Transverse colon (tissue), 4 donors: ENCODE results near the gene CIAO3. TPM values are rescaled to one million over a fixed set of nuclear protein-coding genes. Genes with fewer than 3 reads are reported as not detected.

Source experiments
- DNase-seq: peaks from one replicate; pipeline ENCODE4 v3.0.0-alpha.2; 2019
- H3K27ac ChIP-seq, 4 donors: fragments of 200-600 bp; sonication (generic); 2 replicates each; pipeline ENCODE4 v1.5.1; 2016 to 2018; ENCODE audit warnings: inconsistent platforms in 4 of 4
- H3K27me3 ChIP-seq: fragments of 200-600 bp; sonication (generic); 2 replicates; pipeline ENCODE4 v1.5.1; 2017; ENCODE audit warnings: inconsistent platforms
- H3K36me3 ChIP-seq, 4 donors: fragments of 200-600 bp; sonication (generic); 2 replicates each; pipeline ENCODE4 v1.5.1; 2017 to 2019; ENCODE audit warnings: inconsistent platforms in 4 of 4
- H3K4me1 ChIP-seq, 4 donors: fragments of 200-600 bp; sonication (generic); 2 replicates each; pipeline ENCODE4 v1.5.1; 2017 to 2020; ENCODE audit warnings: inconsistent platforms in 4 of 4
- H3K4me3 ChIP-seq, 4 donors: fragments of 200-600 bp; sonication (generic); 1 replicate in 1 of 4; 2 replicates in 3 of 4; pipeline versions ENCODE4 v1.5.1 to v1.6.1; 2017 to 2019; ENCODE audit warnings: inconsistent platforms in 4 of 4
- H3K9me3 ChIP-seq, 2 donors: fragments of 200-600 bp; sonication (generic); 2 replicates each; pipeline ENCODE4 v1.5.1; 2017 to 2019; ENCODE audit warnings: inconsistent platforms in 2 of 2
- EP300 ChIP-seq: sonication (generic); formaldehyde crosslinking; IDR thresholded peaks from one replicate; pipeline ENCODE4 v1.6.1; 2017; ENCODE audit warnings: antibody characterized with exemption, low read depth
- POLR2A ChIP-seq: fragments of 450-650 bp; IDR thresholded peaks from one replicate; pipeline ENCODE4 v1.6.1; 2016; ENCODE audit warnings: antibody characterized with exemption, mild to moderate bottlenecking, moderate library complexity
- POLR2AphosphoS5 ChIP-seq, 3 donors: sonication (generic); formaldehyde crosslinking; IDR thresholded peaks; one replicate each; pipeline ENCODE4 v1.6.1; 2016; ENCODE audit warnings: antibody characterized with exemption in 3 of 3
- WGBS, 2 donors: methylation state at CpG; one replicate each; pipeline ENCODE4 v1.1.5; 2018; ENCODE audit warnings: low coverage in 1 of 2; 5-methylcytosine and 5-hydroxymethylcytosine counted together
- in situ Hi-C, 4 donors: fragments of 200-750 bp; cut with MboI; loops; one replicate each; pipeline versions ENCODE4 v1.15.0 to v1.15.1; 2017; ENCODE audit warnings: low sequenced_read_pairs in 3 of 4, low pct_ligation_motif_present in 1 of 4, low pct_unique_long_range_greater_than_20kb in 1 of 4
- intact Hi-C: fragments of 100-400 bp; cut with DNase I; formaldehyde crosslinking; loops from one replicate; pipeline ENCODE4 v1.15.1; 2023; ENCODE audit warnings: low total_unique reads
- total RNA-seq, 4 donors: library from RNA; depleted of rRNA; stranded (reverse); fragments of >200 nt; gene quantifications; one replicate each; pipeline ENCODE4 v1.1.0, GENCODE V29; 2016
- TF ChIP-seq, protein P1 (sequence below), 5 experiments: fragments of 200-600 bp in 3 of 5; fragments of 450-650 bp in 2 of 5; sonication (generic) in 3 of 5; IDR thresholded peaks; 1 replicate in 2 of 5; 2 replicates in 3 of 5; pipeline ENCODE4 v1.5.1; 2016 to 2017; ENCODE audit warnings: antibody characterized with exemption in 5 of 5, inconsistent platforms in 3 of 5, mild to moderate bottlenecking in 2 of 5, moderate library complexity in 1 of 5

CIAO3 gene
- total RNA-seq, 4 donors from 2014 or later = 59.1 to 346 (median 102) TPM

DNA sequence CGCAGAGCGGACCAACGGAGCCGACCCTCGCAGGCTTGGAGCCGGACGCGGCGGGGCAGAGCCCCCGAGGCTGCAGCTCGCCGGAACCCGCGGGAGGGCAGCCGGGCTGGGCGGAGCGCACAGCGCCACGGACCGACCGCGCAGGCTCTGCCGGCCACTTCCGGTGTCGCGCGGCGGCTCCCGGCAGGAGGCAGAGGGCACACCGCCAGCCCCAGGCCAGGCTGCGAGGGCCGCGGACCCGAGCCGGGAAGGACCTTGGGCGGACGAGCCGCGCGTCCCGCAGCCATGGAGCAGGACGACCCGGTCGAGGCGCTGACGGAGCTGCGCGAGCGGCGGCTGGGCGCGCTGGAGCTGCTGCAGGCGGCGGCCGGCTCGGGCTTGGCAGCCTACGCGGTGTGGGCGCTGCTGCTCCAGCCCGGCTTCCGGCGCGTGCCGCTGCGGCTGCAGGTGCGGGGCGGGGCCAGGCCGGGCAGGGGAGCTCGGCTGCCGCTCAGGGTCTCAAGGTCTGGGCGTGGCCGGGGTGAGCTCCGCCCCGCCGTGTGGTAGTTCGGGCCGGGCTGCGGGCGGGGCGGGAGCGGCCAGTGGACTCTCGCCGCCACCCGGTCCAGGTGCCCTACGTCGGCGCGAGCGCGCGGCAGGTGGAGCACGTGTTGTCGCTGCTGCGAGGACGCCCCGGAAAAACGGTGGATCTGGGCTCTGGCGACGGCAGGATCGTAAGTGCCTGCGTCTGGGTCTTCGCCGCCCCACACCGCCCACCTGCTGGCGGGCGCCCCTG is 19.6 kb downstream of the CIAO3 start, which contains the start of gene ANTKMT:
Gene ANTKMT (plus strand): TSS at position 157 of the 775 bp plus-strand sequence. CDS start 129 bp downstream, at position 286.
- no peaks in the 10 kb centered on the region for H3K9me3 ChIP-seq
- peaks cover 31% of the 10 kb centered on the region for H3K27me3 ChIP-seq
- 23% methylated on average over 36 of the region's 106 CpGs; no CpG with 5 or more reads in 1 of the 2 donors for WGBS, 2 donors
- intact Hi-C loops = no loop called here
- peak within 1 kb of the TSS; percentile 90 to 94 (median 93) for H3K27ac ChIP-seq
- in situ Hi-C loops = no loop called here
- peak within 1 kb of the TSS; percentile 37 to 83 (median 68) for H3K4me3 ChIP-seq
- peak; percentile 91 for DNase-seq
- no peaks in the 10 kb centered on the region for H3K36me3 ChIP-seq
- H3K4me1 ChIP-seq = peaks cover 26 to 47% (median 42%) of the 10 kb centered on the region in 4 donors
- TF ChIP-seq POLR2AphosphoS5 (IDR thresholded peaks at IDR 0.05) (peak; percentile 24 to 86 (median 75)), POLR2A (no peak)
- TF ChIP-seq, protein P1, sequence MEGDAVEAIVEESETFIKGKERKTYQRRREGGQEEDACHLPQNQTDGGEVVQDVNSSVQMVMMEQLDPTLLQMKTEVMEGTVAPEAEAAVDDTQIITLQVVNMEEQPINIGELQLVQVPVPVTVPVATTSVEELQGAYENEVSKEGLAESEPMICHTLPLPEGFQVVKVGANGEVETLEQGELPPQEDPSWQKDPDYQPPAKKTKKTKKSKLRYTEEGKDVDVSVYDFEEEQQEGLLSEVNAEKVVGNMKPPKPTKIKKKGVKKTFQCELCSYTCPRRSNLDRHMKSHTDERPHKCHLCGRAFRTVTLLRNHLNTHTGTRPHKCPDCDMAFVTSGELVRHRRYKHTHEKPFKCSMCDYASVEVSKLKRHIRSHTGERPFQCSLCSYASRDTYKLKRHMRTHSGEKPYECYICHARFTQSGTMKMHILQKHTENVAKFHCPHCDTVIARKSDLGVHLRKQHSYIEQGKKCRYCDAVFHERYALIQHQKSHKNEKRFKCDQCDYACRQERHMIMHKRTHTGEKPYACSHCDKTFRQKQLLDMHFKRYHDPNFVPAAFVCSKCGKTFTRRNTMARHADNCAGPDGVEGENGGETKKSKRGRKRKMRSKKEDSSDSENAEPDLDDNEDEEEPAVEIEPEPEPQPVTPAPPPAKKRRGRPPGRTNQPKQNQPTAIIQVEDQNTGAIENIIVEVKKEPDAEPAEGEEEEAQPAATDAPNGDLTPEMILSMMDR (IDR thresholded peaks at IDR 0.05) = peak in 1 of 5 experiments; percentile 21

DNA sequence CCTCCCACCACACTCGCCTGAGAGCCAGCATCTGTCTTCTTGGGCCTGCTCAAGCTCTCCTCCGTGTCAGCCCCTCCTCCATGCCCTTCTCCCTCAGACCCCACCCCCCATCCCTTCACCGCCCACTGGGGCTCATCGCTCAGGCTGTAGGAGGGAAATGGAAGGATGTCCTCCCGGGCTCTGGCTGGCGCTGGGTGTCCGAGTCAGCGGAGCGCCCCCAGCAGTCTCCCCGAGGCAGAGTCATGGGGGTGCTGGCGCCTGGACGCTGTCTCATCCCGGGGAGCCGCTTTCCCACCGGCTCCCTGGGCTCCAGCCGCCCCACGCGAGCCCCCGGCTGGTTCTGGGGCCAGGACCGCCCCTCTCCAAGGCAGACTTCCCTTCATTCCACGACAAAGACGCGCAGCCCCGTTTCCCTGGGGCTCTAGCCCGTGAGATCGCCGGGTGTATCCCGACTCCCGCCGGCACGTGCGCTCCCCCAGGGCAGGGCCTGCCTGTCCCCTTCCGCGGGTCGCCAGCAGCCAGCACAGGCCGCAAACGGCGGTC is 20.3 kb downstream of the CIAO3 start:
- Histone ChIP-seq H3K4me1 (peaks cover 30 to 51% (median 46%) of the 10 kb centered on the region in 4 donors), H3K36me3 (no peaks in the 10 kb centered on the region), H3K27me3 (peaks cover 31% of the 10 kb centered on the region), H3K27ac (peak overlapping the region; percentile 90 to 94 (median 93)), H3K9me3 (no peaks in the 10 kb centered on the region), H3K4me3 (peak overlapping the region; percentile 37 to 83 (median 68))
- intact Hi-C loops = no loop called here
- in situ Hi-C loops = no loop called here
- WGBS, 2 donors = 3% methylated on average over 6 of the region's 38 CpGs; no CpG with 5 or more reads in 1 of the 2 donors
- peak; percentile 46 for DNase-seq
- TF ChIP-seq POLR2AphosphoS5 (IDR thresholded peaks at IDR 0.05) = no peak
- no peak for TF ChIP-seq EP300
- TF ChIP-seq POLR2A = no peak
- TF ChIP-seq, protein P1 (IDR thresholded peaks at IDR 0.05) = no peak

DNA sequence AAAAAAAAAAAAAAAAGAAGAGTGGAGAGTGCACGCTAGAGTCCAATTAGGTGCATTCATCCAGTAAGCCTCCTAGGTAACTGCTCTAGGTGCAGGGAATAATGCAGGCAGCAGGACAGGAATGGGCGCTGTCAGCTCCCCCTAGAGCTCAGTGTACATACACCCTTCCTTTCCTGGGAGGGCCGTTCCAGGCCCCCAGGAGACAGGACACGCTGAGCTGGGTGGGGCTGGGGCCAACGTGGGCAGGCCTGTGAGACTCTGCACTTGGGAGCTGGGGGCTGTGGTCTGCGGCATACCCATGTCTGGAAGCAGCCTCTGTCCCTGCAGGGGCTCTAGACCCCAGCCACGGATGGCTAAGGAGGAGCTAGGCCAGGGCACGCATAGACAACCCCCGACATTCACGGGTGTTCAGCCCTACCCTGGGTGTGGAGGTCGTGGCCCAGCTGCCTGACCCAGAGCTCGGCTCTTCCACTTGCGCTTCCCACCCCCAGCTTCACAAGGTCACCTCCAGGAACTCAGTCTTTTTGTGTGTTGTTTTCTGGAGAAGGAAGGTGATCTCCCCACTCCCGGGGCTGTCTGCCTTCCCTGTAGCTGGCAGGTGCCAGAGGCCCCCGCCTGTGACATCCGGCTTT is 20.9 kb downstream of the CIAO3 start:
- no peak for TF ChIP-seq EP300
- TF ChIP-seq, protein P1 (IDR thresholded peaks at IDR 0.05) = peak in 3 of 5 experiments; percentile 6 to 18 (median 10)
- Histone ChIP-seq H3K4me3 (peak overlapping the region; percentile 37 to 83 (median 68)), H3K27ac (peak overlapping the region; percentile 90 to 94 (median 93)), H3K4me1 (peaks cover 30 to 54% (median 49%) of the 10 kb centered on the region in 4 donors), H3K36me3 (no peaks in the 10 kb centered on the region), H3K27me3 (peaks cover 27% of the 10 kb centered on the region), H3K9me3 (no peaks in the 10 kb centered on the region)
- WGBS, 2 donors = 0 to 12% methylated on average over 1 to 15 of the region's 16 CpGs
- peak; percentile 34 for DNase-seq
- intact Hi-C loops = no loop called here
- in situ Hi-C loops = loop anchor here in 1 of 4 donors (10.0 kb wide), 1 partner anchor 65 kb away; the partner anchor contains the start of genes CHTF18 and RPUSD1

DNA sequence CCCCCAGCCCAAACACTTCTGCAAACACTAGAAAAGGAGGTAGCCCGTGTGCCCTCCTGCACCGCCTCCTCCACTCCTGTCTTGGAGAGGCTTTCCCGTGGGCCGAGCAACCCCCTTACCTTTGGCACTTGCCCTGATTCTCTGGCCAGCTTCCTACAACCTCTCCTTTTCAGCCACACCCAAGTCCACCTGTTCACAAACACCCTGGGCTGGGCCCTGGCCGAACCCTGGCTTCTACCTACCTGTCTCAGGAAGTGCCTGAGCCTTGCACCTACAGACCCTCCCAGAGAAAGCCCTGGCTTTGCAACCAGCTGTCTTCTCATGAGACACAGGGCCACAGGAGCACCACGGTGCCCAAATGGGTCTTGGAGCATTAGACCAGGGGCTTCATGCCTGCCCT is 21.9 kb downstream of the CIAO3 start:
- peaks cover 26% of the 10 kb centered on the region for H3K27me3 ChIP-seq
- H3K36me3 ChIP-seq = no peaks in the 10 kb centered on the region
- peak overlapping the region; percentile 49 to 94 (median 93) for H3K27ac ChIP-seq
- peaks cover 30 to 61% (median 54%) of the 10 kb centered on the region in 4 donors for H3K4me1 ChIP-seq
- in situ Hi-C loops = loop anchor here in 1 of 4 donors (10.0 kb wide), 1 partner anchor 66 kb away; the partner anchor contains the start of genes CHTF18 and RPUSD1
- no peak overlapping the region for H3K4me3 ChIP-seq
- peak; percentile 77 for DNase-seq
- WGBS, 2 donors = 63% methylated on average over 6 of the region's 6 CpGs; no CpG with 5 or more reads in 1 of the 2 donors
- TF ChIP-seq POLR2AphosphoS5 (IDR thresholded peaks at IDR 0.05) (peak in 1 of 3 donors; percentile 46), EP300 (no peak), POLR2A (peak; percentile 12)
- TF ChIP-seq, protein P1 (IDR thresholded peaks at IDR 0.05) = no peak
- intact Hi-C loops = no loop called here
- H3K9me3 ChIP-seq = no peaks in the 10 kb centered on the region
